ENCODE data around the gene MRPL54. TPM values are rescaled to one million over a fixed set of nuclear protein-coding genes. Genes with fewer than 3 reads are reported as not detected.

MRPL54 gene
- total RNA-seq, 3 donors from 2014 or later, result 51.6 to 64.9 (median 56.2) TPM

DNA sequence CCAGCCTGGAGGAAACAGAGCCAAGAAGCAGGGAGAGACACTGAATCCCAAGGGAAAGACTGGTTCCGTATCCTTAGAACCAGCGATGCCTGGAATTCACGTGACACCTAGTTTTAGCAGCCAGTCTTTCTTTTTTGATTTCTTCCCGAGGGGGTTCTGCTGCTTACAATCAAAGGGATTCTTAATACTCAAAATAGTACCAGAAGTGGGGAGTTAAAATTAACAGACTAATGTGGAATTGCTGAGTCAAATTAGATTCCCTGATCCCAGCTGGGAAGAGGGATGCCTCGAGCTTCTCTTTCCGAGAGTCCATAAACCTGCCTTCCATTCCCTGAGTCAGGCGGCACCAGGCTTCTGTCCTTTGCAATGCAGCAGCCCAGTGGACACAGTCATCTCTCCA, 28.5 kb downstream of the MRPL54 start:
- H3K36me3 ChIP-seq (ENCODE audit: low read depth), result no peaks in the 10 kb centered on the region
- ATAC-seq (no peak), DNase-seq (no peak)
- no peak overlapping the region for H3K4me3 ChIP-seq
- intact Hi-C loops (cut with DNase I, micrococcal nuclease), result no loop called here
- no peaks in the 10 kb centered on the region for H3K4me1 ChIP-seq (ENCODE audit: low read depth)
- TF ChIP-seq, protein P1, sequence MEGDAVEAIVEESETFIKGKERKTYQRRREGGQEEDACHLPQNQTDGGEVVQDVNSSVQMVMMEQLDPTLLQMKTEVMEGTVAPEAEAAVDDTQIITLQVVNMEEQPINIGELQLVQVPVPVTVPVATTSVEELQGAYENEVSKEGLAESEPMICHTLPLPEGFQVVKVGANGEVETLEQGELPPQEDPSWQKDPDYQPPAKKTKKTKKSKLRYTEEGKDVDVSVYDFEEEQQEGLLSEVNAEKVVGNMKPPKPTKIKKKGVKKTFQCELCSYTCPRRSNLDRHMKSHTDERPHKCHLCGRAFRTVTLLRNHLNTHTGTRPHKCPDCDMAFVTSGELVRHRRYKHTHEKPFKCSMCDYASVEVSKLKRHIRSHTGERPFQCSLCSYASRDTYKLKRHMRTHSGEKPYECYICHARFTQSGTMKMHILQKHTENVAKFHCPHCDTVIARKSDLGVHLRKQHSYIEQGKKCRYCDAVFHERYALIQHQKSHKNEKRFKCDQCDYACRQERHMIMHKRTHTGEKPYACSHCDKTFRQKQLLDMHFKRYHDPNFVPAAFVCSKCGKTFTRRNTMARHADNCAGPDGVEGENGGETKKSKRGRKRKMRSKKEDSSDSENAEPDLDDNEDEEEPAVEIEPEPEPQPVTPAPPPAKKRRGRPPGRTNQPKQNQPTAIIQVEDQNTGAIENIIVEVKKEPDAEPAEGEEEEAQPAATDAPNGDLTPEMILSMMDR (IDR thresholded peaks at IDR 0.05), result no peak
- H3K9me3 ChIP-seq, result no peaks in the 10 kb centered on the region

DNA sequence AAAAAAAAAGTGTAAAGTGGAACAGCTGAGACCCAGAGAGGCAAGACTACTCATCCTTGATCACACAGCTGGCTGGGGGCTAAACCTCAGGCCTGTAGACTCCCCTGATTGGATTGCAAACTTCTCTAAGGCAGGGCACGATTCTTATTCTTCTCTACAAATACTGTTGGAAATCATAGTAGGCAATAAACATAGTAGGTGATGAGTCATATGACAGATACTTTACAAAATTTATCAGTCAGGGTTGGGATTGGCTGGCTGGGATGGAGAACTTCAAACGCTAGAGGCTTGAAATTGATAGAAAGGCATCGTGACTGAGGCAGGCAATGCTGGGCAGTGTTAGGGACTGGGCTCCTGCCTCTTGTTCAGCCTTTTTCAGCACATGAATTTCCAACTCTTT, 29.6 kb downstream of the MRPL54 start:
- Histone ChIP-seq H3K9me3 (no peaks in the 10 kb centered on the region), H3K4me3 (no peak overlapping the region), H3K4me1 (ENCODE audit: low read depth) (no peaks in the 10 kb centered on the region), H3K36me3 (ENCODE audit: low read depth) (no peaks in the 10 kb centered on the region)
- DNase-seq (no peak), ATAC-seq (no peak)
- intact Hi-C loops (cut with DNase I, micrococcal nuclease), result no loop called here
- TF ChIP-seq, protein P1 (IDR thresholded peaks at IDR 0.05), result no peak

DNA sequence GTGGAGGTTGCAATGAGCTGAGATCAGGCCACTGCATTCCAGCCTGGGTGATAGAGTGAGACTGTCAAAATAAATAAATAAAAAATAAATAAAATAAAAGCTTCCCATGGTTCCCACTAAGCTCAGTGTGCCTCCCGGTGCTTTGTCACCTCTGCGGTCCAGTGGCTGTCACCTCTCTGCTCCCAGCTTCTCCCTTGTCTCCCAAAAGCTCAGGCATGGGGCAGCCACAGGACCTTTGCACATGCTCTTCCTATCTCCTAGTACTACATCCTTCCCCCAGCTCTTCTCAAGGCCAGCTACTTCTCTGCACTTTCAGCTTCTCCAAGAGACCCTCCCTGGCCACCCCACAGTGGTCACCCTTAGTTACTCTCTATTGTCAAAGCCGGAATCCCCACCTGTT, 31.3 kb downstream of the MRPL54 start:
- Histone ChIP-seq H3K4me1 (ENCODE audit: low read depth) (no peaks in the 10 kb centered on the region), H3K9me3 (no peaks in the 10 kb centered on the region), H3K36me3 (ENCODE audit: low read depth) (no peaks in the 10 kb centered on the region), H3K4me3 (no peak overlapping the region)
- TF ChIP-seq, protein P1 (IDR thresholded peaks at IDR 0.05), result no peak
- ATAC-seq (no peak), DNase-seq (no peak)
- intact Hi-C loops (cut with DNase I, micrococcal nuclease), result no loop called here

DNA sequence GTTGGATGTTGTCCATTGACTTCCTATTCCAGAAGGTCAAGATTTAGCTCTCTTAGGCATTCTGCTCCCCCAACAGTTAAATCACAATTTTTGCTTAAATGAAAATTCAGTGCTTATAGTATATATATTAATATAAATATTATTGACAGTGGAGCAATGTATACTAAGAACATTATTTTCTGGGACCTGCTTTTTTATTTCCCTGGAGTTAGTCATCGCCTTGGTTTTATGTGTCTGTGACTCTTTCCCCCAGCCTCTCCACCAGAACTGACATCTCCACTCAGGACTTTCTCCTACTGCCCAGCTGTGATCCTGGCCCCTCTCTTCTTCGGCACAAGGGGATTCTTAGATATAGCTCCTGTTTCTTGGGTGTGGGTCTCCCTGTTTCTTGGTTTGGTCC, 33.9 kb downstream of the MRPL54 start:
- DNase-seq, result no peak
- Histone ChIP-seq H3K4me3 (no peak overlapping the region), H3K9me3 (no peaks in the 10 kb centered on the region), H3K36me3 (ENCODE audit: low read depth) (no peaks in the 10 kb centered on the region), H3K4me1 (ENCODE audit: low read depth) (no peaks in the 10 kb centered on the region)
- TF ChIP-seq, protein P1 (IDR thresholded peaks at IDR 0.05), result no peak
- intact Hi-C loops (cut with DNase I, micrococcal nuclease), result no loop called here
- ATAC-seq, result no peak

DNA sequence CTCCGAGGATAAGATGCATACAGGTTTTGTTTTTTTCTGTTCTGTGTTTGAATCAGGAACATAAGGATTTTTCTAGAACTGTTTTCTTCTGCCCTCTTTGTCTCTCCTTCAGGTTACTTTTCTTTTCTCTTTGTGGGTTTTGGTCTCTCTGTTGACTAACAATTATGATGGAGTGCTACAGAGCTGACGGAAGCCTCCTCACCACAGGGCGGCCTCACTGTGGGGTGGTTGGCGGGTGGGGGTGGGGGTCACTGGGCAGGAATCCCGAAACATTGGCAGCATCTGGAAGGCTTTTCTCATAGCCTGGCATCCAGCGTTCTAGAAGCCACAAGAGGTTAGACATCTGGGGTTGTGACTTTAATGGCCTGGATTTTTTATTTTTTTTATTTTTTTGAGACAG, 35.7 kb downstream of the MRPL54 start:
- intact Hi-C loops (cut with DNase I, micrococcal nuclease), result no loop called here
- Histone ChIP-seq H3K4me3 (no peak overlapping the region), H3K36me3 (ENCODE audit: low read depth) (no peaks in the 10 kb centered on the region), H3K9me3 (no peaks in the 10 kb centered on the region), H3K4me1 (ENCODE audit: low read depth) (no peaks in the 10 kb centered on the region)
- ATAC-seq (peak; percentile 56), DNase-seq (no peak)
- TF ChIP-seq, protein P1 (IDR thresholded peaks at IDR 0.05), result no peak

GRCh38 chr19:3800996-3801395, 38.5 kb downstream of the MRPL54 start:
- TF ChIP-seq, protein P1 (IDR thresholded peaks at IDR 0.05), result no peak
- intact Hi-C loops (cut with DNase I, micrococcal nuclease), result no loop called here
- Histone ChIP-seq H3K9me3 (no peaks in the 10 kb centered on the region), H3K4me3 (no peak overlapping the region), H3K36me3 (ENCODE audit: low read depth) (no peaks in the 10 kb centered on the region), H3K4me1 (ENCODE audit: low read depth) (no peaks in the 10 kb centered on the region)
- DNase-seq (no peak), ATAC-seq (no peak)
